ENCODE measurements around the gene PSME3IP1.

- TF ChIP-seq RCOR1 (IDR thresholded peaks at IDR 0.05; ENCODE audit: borderline replicate concordance in 1 of 2, low read depth in 2 of 2, low read length in 2 of 2) (no peak), ARID2 (IDR thresholded peaks at IDR 0.05) (no peak), ELK1 (CRISPR knock-in tag; IDR thresholded peaks at IDR 0.05) (no peak), CTCF (IDR thresholded peaks at IDR 0.05 in 2 of 3, conservative IDR thresholded peaks at IDR 0.05 in 1 of 3; ENCODE audit: insufficient read depth in 2 of 3, low read depth in 1 of 3, low read length in 3 of 3) (no peak), HDAC2 (IDR thresholded peaks at IDR 0.05) (no peak), EHMT2 (IDR thresholded peaks at IDR 0.05) (no peak), EP300 (IDR thresholded peaks at IDR 0.05; ENCODE audit: low read length) (no peak), IRF9 (tag; IDR thresholded peaks at IDR 0.05) (no peak), ETS1 (conservative IDR thresholded peaks at IDR 0.05; ENCODE audit: control insufficient read depth, low read depth, low read length) (no peak), GATAD2B (IDR thresholded peaks at IDR 0.05; ENCODE audit: borderline replicate concordance) (no peak), SMARCC2 (IDR thresholded peaks at IDR 0.05; ENCODE audit: low read depth) (no peak), KDM4B (IDR thresholded peaks at IDR 0.05; ENCODE audit: borderline replicate concordance in 2 of 2, low read depth in 1 of 2) (no peak), POLR3A (IDR thresholded peaks at IDR 0.05; ENCODE audit: borderline replicate concordance, extremely low read depth, insufficient read depth, insufficient read length) (no peak), SIN3A (IDR thresholded peaks at IDR 0.05; ENCODE audit: borderline replicate concordance in 2 of 2, control insufficient read depth in 1 of 2, low read depth in 2 of 2, low read length in 2 of 2) (no peak)
Measured at GRCh38 chr16:57166951-57167350, 18.9 kb downstream of the PSME3IP1 start.

Data from K562 (cell line).